Measurements from ENCODE around the gene ACTR3C. TPM values are rescaled to one million over a fixed set of nuclear protein-coding genes. Genes with fewer than 3 reads are reported as not detected.
A peak's percentile ranks its signal among the peaks of the same experiment; 100 is the strongest.

Gene ACTR3C
- total and polyA plus RNA-seq, 2 of the 13 experiments (the other 11 are each of a cell fraction or from before 2014, with no cell fraction given) = 3.8 to 7.5 TPM

GRCh38 chr7:150322833-150323681 lies at the start of gene ACTR3C, which contains the start of gene LRRC61 (continued):
- TF ChIP-seq, protein P1, sequence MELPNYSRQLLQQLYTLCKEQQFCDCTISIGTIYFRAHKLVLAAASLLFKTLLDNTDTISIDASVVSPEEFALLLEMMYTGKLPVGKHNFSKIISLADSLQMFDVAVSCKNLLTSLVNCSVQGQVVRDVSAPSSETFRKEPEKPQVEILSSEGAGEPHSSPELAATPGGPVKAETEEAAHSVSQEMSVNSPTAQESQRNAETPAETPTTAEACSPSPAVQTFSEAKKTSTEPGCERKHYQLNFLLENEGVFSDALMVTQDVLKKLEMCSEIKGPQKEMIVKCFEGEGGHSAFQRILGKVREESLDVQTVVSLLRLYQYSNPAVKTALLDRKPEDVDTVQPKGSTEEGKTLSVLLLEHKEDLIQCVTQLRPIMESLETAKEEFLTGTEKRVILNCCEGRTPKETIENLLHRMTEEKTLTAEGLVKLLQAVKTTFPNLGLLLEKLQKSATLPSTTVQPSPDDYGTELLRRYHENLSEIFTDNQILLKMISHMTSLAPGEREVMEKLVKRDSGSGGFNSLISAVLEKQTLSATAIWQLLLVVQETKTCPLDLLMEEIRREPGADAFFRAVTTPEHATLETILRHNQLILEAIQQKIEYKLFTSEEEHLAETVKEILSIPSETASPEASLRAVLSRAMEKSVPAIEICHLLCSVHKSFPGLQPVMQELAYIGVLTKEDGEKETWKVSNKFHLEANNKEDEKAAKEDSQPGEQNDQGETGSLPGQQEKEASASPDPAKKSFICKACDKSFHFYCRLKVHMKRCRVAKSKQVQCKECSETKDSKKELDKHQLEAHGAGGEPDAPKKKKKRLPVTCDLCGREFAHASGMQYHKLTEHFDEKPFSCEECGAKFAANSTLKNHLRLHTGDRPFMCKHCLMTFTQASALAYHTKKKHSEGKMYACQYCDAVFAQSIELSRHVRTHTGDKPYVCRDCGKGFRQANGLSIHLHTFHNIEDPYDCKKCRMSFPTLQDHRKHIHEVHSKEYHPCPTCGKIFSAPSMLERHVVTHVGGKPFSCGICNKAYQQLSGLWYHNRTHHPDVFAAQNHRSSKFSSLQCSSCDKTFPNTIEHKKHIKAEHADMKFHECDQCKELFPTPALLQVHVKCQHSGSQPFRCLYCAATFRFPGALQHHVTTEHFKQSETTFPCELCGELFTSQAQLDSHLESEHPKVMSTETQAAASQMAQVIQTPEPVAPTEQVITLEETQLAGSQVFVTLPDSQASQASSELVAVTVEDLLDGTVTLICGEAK (IDR thresholded peaks at IDR 0.05) = no peak
- TF ChIP-seq, protein P1 (CRISPR knock-in tag; IDR thresholded peaks at IDR 0.05) = peak; percentile 75
- TF ChIP-seq, protein P2, sequence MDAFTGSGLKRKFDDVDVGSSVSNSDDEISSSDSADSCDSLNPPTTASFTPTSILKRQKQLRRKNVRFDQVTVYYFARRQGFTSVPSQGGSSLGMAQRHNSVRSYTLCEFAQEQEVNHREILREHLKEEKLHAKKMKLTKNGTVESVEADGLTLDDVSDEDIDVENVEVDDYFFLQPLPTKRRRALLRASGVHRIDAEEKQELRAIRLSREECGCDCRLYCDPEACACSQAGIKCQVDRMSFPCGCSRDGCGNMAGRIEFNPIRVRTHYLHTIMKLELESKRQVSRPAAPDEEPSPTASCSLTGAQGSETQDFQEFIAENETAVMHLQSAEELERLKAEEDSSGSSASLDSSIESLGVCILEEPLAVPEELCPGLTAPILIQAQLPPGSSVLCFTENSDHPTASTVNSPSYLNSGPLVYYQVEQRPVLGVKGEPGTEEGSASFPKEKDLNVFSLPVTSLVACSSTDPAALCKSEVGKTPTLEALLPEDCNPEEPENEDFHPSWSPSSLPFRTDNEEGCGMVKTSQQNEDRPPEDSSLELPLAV (CRISPR knock-in tag; conservative IDR thresholded peaks at IDR 0.05; ENCODE audit: low read depth) = no peak
- no peak for TF ChIP-seq ZNF512 (CRISPR knock-in tag; IDR thresholded peaks at IDR 0.05)
- no peak for TF ChIP-seq TRIM22 (IDR thresholded peaks at IDR 0.05)
- TF ChIP-seq PHB2 (IDR thresholded peaks at IDR 0.05; ENCODE audit: partially characterized antibody) = no peak
- 0 out of 2 replicates have a peak, but pooled peaks have one; percentile 73 for TF ChIP-seq ZNF737 (CRISPR knock-in tag; IDR thresholded peaks at IDR 0.05; ENCODE audit: borderline replicate concordance)
- TF ChIP-seq ZNF124 (CRISPR knock-in tag; IDR thresholded peaks at IDR 0.05) = no peak
- TF ChIP-seq, protein P3, sequence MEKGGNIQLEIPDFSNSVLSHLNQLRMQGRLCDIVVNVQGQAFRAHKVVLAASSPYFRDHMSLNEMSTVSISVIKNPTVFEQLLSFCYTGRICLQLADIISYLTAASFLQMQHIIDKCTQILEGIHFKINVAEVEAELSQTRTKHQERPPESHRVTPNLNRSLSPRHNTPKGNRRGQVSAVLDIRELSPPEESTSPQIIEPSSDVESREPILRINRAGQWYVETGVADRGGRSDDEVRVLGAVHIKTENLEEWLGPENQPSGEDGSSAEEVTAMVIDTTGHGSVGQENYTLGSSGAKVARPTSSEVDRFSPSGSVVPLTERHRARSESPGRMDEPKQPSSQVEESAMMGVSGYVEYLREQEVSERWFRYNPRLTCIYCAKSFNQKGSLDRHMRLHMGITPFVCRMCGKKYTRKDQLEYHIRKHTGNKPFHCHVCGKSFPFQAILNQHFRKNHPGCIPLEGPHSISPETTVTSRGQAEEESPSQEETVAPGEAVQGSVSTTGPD (CRISPR knock-in tag; IDR thresholded peaks at IDR 0.05) = no peak
- peak; percentile 68; the same call in 1 of the 2 replicates for TF ChIP-seq FOXA3 (CRISPR knock-in tag; IDR thresholded peaks at IDR 0.05)

Data from HepG2 (cell line).